Memory B cell (primary cell): ENCODE data around the gene PRKD2.

ENCODE experiments used
- ATAC-seq: fragments of 150-1000 bp; cut with Tn5 transposase; 2 replicates; pipeline ENCODE4 v1.10.0; 2021; ENCODE audit warnings: low read depth, mild to moderate bottlenecking, moderate library complexity
- DNase-seq, 2 donors: peaks; one replicate each; pipeline ENCODE4 v3.0.0; 2022; ENCODE audit warnings: low spot score in 2 of 2
- H3K27ac Mint-ChIP-seq: one replicate; pipeline ENCODE4 v1.8.0; 2022; ENCODE audit warnings: mild to moderate bottlenecking, moderate library complexity, mixed read lengths
- H3K27me3 Mint-ChIP-seq: one replicate; pipeline ENCODE4 v1.8.0; 2022; ENCODE audit warnings: mixed read lengths
- H3K36me3 Mint-ChIP-seq: one replicate; pipeline ENCODE4 v1.8.0; 2022; ENCODE audit warnings: mild to moderate bottlenecking, mixed read lengths
- H3K4me1 Mint-ChIP-seq: one replicate; pipeline ENCODE4 v1.8.0; 2022; ENCODE audit warnings: mixed read lengths
- H3K4me3 Mint-ChIP-seq: one replicate; pipeline ENCODE4 v1.8.0; 2022; ENCODE audit warnings: mild to moderate bottlenecking, moderate library complexity, mixed read lengths
- H3K9me3 Mint-ChIP-seq: one replicate; pipeline ENCODE4 v1.8.0; 2022; ENCODE audit warnings: mixed read lengths

PRKD2 gene

GRCh38 chr19:46732966-46733689 is 16.2 kb upstream of the PRKD2 start:
- H3K9me3 Mint-ChIP-seq = no peaks in the 10 kb centered on the region
- peaks cover 26% of the 10 kb centered on the region for H3K36me3 Mint-ChIP-seq
- no peak overlapping the region for H3K4me3 Mint-ChIP-seq
- H3K27me3 Mint-ChIP-seq = no peaks in the 10 kb centered on the region
- DNase-seq (no peak), ATAC-seq (no peak)
- H3K27ac Mint-ChIP-seq = no peak overlapping the region
- H3K4me1 Mint-ChIP-seq = peaks cover 22% of the 10 kb centered on the region

GRCh38 chr19:46732172-46732938 is 15.4 kb upstream of the PRKD2 start:
- DNase-seq (no peak), ATAC-seq (no peak)
- no peaks in the 10 kb centered on the region for H3K9me3 Mint-ChIP-seq
- peaks cover 26% of the 10 kb centered on the region for H3K36me3 Mint-ChIP-seq
- H3K27ac Mint-ChIP-seq = peak overlapping the region; percentile 59
- H3K4me1 Mint-ChIP-seq = peaks cover 22% of the 10 kb centered on the region
- H3K4me3 Mint-ChIP-seq = no peak overlapping the region
- no peaks in the 10 kb centered on the region for H3K27me3 Mint-ChIP-seq

DNA sequence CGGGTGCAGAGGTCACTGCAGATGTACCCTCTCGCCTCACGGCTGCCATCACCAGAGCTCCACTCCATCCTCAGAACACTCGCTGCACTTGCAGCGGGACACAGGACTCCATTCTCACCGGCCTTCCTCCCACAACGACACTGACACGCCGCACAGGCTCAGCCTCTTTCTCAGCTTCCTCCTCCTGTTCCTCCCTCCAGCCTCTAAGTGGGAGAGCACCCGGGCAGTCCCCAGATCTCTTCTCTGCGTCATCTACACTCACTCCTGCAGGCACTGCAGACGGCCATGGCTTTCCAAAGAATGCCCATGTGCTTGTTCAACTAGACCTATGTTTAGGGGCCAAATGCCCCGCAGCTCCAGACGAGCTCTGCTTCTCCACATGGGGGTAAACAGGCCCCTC is 14.7 kb upstream of the PRKD2 start:
- no peak for DNase-seq
- Mint-ChIP-seq H3K27me3 (no peaks in the 10 kb centered on the region), H3K4me3 (no peak overlapping the region), H3K9me3 (no peaks in the 10 kb centered on the region), H3K4me1 (peaks cover 22% of the 10 kb centered on the region), H3K36me3 (peaks cover 28% of the 10 kb centered on the region), H3K27ac (peak overlapping the region; percentile 57)
- ATAC-seq = no peak

GRCh38 chr19:46731007-46731501 is 14.1 kb upstream of the PRKD2 start:
- H3K27ac Mint-ChIP-seq = peak overlapping the region; percentile 57
- H3K4me1 Mint-ChIP-seq = peaks cover 22% of the 10 kb centered on the region
- no peak for DNase-seq

DNA sequence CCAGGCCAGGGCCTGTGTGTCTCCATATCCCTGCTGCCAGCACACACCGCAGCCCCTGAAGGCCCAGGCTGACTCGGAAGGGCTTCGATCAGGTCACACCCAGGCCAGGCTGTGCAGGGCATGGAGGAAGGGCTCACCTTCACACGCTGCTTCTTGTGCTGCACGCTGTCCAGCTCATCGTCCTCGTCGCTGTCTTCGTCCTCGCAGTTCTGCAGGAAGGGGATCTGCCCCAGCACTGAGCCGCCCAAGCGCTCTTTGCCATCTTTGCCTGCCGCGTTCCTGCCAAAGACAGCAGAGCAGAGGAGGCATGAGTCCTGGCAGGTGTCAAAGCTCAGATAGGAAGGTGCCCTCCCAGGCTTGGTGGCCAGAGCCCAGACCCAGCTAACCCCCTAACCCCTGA is 13.7 kb upstream of the PRKD2 start:
- Mint-ChIP-seq H3K4me1 (peaks cover 22% of the 10 kb centered on the region), H3K27me3 (no peaks in the 10 kb centered on the region), H3K4me3 (no peak overlapping the region), H3K9me3 (no peaks in the 10 kb centered on the region), H3K27ac (peak overlapping the region; percentile 57), H3K36me3 (peaks cover 36% of the 10 kb centered on the region)
- no peak for DNase-seq
- ATAC-seq = no peak

More at GRCh38 chr19:46731007-46731501, 14.1 kb upstream of the PRKD2 start:
- Mint-ChIP-seq H3K27me3 (no peaks in the 10 kb centered on the region), H3K4me3 (no peak overlapping the region), H3K36me3 (peaks cover 32% of the 10 kb centered on the region), H3K9me3 (no peaks in the 10 kb centered on the region)
- no peak for ATAC-seq

DNA sequence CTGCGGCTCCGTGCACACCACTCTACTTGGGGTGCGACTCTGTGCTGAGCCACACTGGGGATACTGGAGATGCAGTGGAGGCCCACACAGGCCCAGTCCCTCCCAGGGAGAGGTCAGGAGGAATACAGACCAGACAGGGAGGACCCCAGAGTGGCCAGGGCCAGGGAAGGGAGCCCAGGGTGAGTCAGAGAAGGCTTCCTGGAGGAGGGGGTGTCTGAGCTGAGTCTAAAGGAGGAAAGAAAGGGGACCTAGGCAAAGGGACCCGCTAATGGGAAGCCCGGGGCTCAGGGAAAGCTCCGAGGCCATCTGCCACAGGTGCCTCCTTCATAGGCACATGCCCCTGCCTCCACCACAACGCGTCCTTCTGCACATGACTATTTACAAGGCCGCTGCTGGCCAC is 13.3 kb upstream of the PRKD2 start:
- Mint-ChIP-seq H3K36me3 (peaks cover 38% of the 10 kb centered on the region), H3K4me3 (no peak overlapping the region), H3K27me3 (no peaks in the 10 kb centered on the region), H3K4me1 (peaks cover 22% of the 10 kb centered on the region), H3K9me3 (no peaks in the 10 kb centered on the region), H3K27ac (no peak overlapping the region)
- ATAC-seq (no peak), DNase-seq (no peak)

GRCh38 chr19:46729696-46730095 is 12.8 kb upstream of the PRKD2 start:
- Mint-ChIP-seq H3K36me3 (peaks cover 38% of the 10 kb centered on the region), H3K9me3 (no peaks in the 10 kb centered on the region), H3K27me3 (no peaks in the 10 kb centered on the region), H3K4me1 (peaks cover 22% of the 10 kb centered on the region), H3K27ac (no peak overlapping the region), H3K4me3 (no peak overlapping the region)
- ATAC-seq (no peak), DNase-seq (no peak)

DNA sequence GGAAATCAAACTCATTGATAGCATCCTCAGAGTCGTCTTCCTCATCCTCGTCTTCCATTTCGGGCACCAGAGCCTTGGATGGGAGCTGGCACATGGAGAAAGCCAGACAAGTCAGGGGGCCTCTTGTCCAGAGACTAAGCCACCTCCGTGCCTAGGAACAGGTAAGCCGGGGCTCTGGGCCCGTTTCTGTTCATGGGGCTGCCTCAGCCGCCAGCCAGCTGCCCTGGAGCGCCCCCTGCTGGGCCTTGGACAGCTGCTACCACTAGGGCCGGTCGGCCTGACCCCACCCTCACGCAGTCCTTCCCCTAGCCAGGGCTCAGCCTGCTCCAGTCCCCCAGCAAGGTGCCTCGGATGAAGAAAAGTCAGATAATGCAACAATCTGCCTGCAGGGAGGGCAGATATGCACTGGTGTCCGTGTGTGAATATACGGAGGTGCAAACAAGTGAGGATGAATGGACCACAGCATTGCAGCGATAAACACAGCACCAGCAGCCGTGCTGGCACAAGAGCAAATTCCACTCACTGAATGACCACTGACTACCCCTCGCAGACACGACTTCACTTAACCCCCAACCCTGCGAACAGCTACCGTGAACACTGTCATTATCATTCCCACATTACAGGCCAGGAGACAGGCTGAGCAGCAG is 11.9 kb upstream of the PRKD2 start:
- Mint-ChIP-seq H3K27me3 (no peaks in the 10 kb centered on the region), H3K27ac (peak overlapping the region; percentile 38), H3K4me3 (no peak overlapping the region), H3K9me3 (no peaks in the 10 kb centered on the region), H3K36me3 (peaks cover 41% of the 10 kb centered on the region), H3K4me1 (peaks cover 26% of the 10 kb centered on the region)
- peak; percentile 82 to 91 for DNase-seq
- peak; percentile 96 for ATAC-seq

- ATAC-seq (no peak), DNase-seq (no peak)
- H3K27ac Mint-ChIP-seq = no peak overlapping the region
- H3K36me3 Mint-ChIP-seq = peaks cover 39% of the 10 kb centered on the region
- no peaks in the 10 kb centered on the region for H3K27me3 Mint-ChIP-seq
- peaks cover 31% of the 10 kb centered on the region for H3K4me1 Mint-ChIP-seq
- no peaks in the 10 kb centered on the region for H3K9me3 Mint-ChIP-seq
- H3K4me3 Mint-ChIP-seq = no peak overlapping the region
Measured at GRCh38 chr19:46728208-46728607, 11.3 kb upstream of the PRKD2 start.

DNA sequence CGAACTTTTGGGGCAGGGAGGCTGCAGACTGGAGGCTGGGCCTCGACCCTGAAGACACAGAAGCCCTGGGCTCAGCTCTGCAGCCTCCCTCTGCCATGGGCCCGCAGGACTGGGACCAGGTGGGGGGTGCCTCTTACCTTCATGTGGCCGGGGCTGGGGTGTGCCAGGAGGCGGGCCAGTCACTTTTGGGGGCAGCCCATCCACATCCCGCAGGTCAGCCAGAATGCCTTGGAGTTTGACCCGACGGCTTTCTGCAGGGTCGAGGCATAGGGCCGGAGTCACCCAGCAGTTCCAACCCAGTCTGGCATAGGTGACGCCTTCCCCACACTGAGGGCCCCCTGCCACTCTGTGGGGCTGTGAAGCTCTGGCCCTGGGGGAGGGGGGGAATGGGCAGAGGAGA is 10.8 kb upstream of the PRKD2 start:
- H3K27me3 Mint-ChIP-seq = no peaks in the 10 kb centered on the region
- no peak overlapping the region for H3K27ac Mint-ChIP-seq
- no peaks in the 10 kb centered on the region for H3K9me3 Mint-ChIP-seq
- ATAC-seq (no peak), DNase-seq (no peak)
- H3K36me3 Mint-ChIP-seq = peaks cover 36% of the 10 kb centered on the region
- H3K4me1 Mint-ChIP-seq = peaks cover 32% of the 10 kb centered on the region
- H3K4me3 Mint-ChIP-seq = no peak overlapping the region

DNA sequence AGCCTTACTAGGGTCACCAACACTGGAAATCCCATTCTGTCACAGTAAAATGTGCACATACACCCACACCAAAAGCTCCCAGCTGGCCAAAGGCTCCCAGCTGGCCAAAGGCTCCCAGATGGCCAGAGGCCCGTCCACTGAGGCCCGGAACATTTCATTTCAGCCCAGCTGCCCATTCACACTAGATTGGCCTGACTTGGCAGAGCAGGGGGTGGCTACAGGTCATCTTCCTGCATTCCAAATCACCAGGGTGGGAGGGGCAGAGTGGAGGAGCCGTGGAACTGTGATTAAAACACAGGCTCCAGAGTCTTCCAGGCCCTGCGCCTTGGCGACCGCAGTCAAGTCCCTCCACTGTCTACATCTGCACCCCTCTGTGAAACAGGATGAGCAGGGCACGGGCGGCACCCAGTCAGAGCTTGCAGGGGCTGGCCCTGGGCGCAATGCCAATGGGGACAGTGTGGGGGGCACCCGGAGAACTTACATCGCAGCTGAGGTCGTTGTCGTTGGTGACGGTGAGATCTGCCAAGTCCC is 10.1 kb upstream of the PRKD2 start:
- Mint-ChIP-seq H3K9me3 (no peaks in the 10 kb centered on the region), H3K4me1 (peaks cover 34% of the 10 kb centered on the region), H3K27ac (peak overlapping the region; percentile 53), H3K27me3 (no peaks in the 10 kb centered on the region), H3K36me3 (peaks cover 36% of the 10 kb centered on the region), H3K4me3 (no peak overlapping the region)
- ATAC-seq (no peak), DNase-seq (no peak)

DNA sequence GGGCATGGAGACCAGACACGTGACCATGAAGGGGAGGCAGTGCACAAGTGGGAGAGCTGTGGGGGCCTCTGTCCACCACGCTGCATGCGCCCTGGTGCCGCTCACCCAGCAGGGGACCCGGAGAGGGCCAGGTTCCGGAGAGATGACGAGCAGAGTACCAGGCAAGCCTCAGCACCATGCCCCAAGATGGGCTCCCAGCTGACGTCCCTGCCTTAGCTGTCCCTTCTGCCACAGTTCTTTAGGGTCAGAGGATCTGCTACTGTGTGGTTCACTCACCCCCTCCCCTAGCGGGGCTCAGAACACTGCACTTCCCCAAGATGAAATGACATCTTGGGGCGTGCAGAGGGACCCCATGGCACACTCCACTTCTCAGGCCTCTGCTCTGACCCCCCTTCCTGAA is 9.6 kb upstream of the PRKD2 start:
- no peaks in the 10 kb centered on the region for H3K9me3 Mint-ChIP-seq
- ATAC-seq = no peak
- DNase-seq = no peak
- H3K27ac Mint-ChIP-seq = peak overlapping the region; percentile 68
- no peaks in the 10 kb centered on the region for H3K27me3 Mint-ChIP-seq
- H3K36me3 Mint-ChIP-seq = peaks cover 32% of the 10 kb centered on the region
- H3K4me1 Mint-ChIP-seq = peaks cover 32% of the 10 kb centered on the region
- no peak overlapping the region for H3K4me3 Mint-ChIP-seq

GRCh38 chr19:46725859-46726393 is 9.0 kb upstream of the PRKD2 start:
- Mint-ChIP-seq H3K27ac (peak overlapping the region; percentile 68), H3K27me3 (no peaks in the 10 kb centered on the region), H3K4me1 (peaks cover 33% of the 10 kb centered on the region), H3K36me3 (peaks cover 31% of the 10 kb centered on the region), H3K9me3 (no peaks in the 10 kb centered on the region), H3K4me3 (no peak overlapping the region)
- no peak for DNase-seq
- no peak for ATAC-seq
